Upper lobe of right lung (tissue), 1 donor: ENCODE measurements around the gene PIGP. TPM values are rescaled to one million over a fixed set of nuclear protein-coding genes. Genes with fewer than 3 reads are reported as not detected.

ENCODE experiments used
- ATAC-seq: fragments of 200-7000 bp; cut with Tn5 transposase; one replicate; pipeline ENCODE4 v1.9.1; 2020; ENCODE audit warnings: mild to moderate bottlenecking, moderate library complexity
- DNase-seq: peaks from one replicate; pipeline ENCODE4 v3.0.0-alpha.2; 2020
- H3K27ac ChIP-seq: fragments of 200-600 bp; one replicate; pipeline ENCODE4 v1.8.0; 2022
- H3K27me3 ChIP-seq: fragments of 200-600 bp; one replicate; pipeline ENCODE4 v1.8.0; 2022; ENCODE audit warnings: mild to moderate bottlenecking
- H3K36me3 ChIP-seq: fragments of 200-600 bp; one replicate; pipeline ENCODE4 v1.8.0; 2022
- H3K4me1 ChIP-seq: fragments of 200-600 bp; one replicate; pipeline ENCODE4 v1.8.0; 2022
- H3K4me3 ChIP-seq: fragments of 200-600 bp; one replicate; pipeline ENCODE4 v1.8.0; 2022; ENCODE audit warnings: mild to moderate bottlenecking
- H3K9me3 ChIP-seq: fragments of 200-600 bp; one replicate; pipeline ENCODE4 v1.8.0; 2022
- intact Hi-C: fragments of 100-400 bp; cut with DNase I; formaldehyde crosslinking; loops from one replicate; pipeline ENCODE4 v1.11.0; 2022
- total RNA-seq: library from RNA; stranded (reverse); fragmentation: NEBNext Ultra II Directional; extraction: Animal tissue kit (Norgen Biotek cat#: 25700); gene quantifications from one replicate; pipeline ENCODE4 v1.2.1, GENCODE V29; 2021
- TF ChIP-seq, protein P1 (sequence below): fragments of 200-600 bp; IDR thresholded peaks from one replicate; pipeline ENCODE4 v1.8.0; 2022; ENCODE audit warnings: antibody characterized with exemption
- donor health status: DM: no; HTN: yes; CAD: no; lungs with severe emphysema.

The PIGP gene
- total RNA-seq, 1 donor from 2014 or later: 28.3 TPM

DNA sequence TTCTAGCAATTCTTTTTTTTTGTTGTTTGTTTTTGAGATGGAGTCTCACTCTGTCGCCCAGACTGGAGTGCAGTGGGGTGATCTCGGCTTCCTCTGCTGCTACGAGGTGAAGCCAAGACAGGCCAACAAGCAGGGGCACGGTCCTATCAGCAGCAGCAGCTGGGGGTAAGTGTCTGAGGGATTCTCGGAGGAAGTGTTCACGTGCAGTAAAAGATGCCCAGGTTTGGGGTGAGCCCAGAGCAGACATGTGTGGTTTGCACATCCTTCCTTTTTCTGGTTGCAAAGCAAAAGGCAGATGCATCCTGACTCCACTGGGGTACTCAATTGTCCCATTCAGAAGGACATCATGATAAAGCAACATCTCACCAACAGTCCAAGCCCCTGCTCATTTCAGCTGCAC is 27.7 kb downstream of the PIGP start:
- TF ChIP-seq, protein P1, sequence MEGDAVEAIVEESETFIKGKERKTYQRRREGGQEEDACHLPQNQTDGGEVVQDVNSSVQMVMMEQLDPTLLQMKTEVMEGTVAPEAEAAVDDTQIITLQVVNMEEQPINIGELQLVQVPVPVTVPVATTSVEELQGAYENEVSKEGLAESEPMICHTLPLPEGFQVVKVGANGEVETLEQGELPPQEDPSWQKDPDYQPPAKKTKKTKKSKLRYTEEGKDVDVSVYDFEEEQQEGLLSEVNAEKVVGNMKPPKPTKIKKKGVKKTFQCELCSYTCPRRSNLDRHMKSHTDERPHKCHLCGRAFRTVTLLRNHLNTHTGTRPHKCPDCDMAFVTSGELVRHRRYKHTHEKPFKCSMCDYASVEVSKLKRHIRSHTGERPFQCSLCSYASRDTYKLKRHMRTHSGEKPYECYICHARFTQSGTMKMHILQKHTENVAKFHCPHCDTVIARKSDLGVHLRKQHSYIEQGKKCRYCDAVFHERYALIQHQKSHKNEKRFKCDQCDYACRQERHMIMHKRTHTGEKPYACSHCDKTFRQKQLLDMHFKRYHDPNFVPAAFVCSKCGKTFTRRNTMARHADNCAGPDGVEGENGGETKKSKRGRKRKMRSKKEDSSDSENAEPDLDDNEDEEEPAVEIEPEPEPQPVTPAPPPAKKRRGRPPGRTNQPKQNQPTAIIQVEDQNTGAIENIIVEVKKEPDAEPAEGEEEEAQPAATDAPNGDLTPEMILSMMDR: no peak

DNA sequence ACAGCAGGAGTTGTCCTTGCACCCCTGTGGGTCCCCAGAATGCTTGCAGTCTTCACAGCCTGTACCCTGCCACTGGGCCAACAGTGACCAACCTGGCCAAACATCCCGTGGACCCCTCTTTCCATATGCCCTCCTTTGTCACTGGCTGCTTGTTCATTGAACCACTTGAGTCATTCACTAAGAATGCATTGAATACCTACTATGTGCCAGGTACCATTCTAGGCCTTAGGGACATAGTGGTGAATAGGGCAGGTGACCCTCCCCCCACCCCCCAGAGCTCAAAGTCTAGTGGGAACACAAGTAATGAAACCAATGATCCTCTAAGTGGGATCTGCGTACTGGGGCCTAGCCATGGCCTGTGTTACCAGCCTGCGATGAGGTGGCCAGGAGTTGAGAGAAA is 28.2 kb downstream of the PIGP start:
- H3K4me3 ChIP-seq: no peak overlapping the region
- no peaks in the 10 kb centered on the region for H3K36me3 ChIP-seq
- peaks cover 4% of the 10 kb centered on the region for H3K4me1 ChIP-seq
- no peak for ATAC-seq
- intact Hi-C loops: no loop called here
- no peak for DNase-seq
- H3K27me3 ChIP-seq: no peaks in the 10 kb centered on the region
- H3K9me3 ChIP-seq: no peaks in the 10 kb centered on the region
- TF ChIP-seq, protein P1: no peak
- H3K27ac ChIP-seq: no peak overlapping the region

More for the DNA sequence above, 27.7 kb downstream of the PIGP start:
- no peaks in the 10 kb centered on the region for H3K9me3 ChIP-seq
- DNase-seq (no peak), ATAC-seq (no peak)
- H3K4me1 ChIP-seq: peaks cover 4% of the 10 kb centered on the region
- H3K27me3 ChIP-seq: no peaks in the 10 kb centered on the region
- intact Hi-C loops: no loop called here
- no peak overlapping the region for H3K27ac ChIP-seq
- H3K4me3 ChIP-seq: no peak overlapping the region
- no peaks in the 10 kb centered on the region for H3K36me3 ChIP-seq

DNA sequence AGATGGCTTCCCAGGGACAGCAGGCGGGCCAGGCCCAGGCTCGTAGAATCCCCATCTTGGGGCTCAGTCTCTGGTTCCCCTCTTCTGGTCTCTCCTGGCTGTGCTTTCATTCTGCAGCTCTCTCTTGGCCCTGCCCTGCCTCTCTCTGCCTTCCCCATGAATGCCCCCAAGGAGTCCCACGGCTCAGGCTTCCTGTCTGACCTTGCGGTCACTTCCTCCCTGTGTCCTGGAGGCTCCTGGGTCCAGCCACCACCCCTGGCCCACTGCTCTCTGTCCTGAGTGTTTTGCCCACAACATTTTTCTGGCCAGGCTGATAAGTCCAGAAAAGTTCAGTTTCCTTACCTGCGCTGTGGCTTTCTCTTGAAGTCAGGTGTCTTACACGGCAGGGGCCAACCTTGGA is 29.1 kb downstream of the PIGP start:
- H3K9me3 ChIP-seq: no peaks in the 10 kb centered on the region
- no peak overlapping the region for H3K27ac ChIP-seq
- H3K4me3 ChIP-seq: no peak overlapping the region
- H3K27me3 ChIP-seq: no peaks in the 10 kb centered on the region
- TF ChIP-seq, protein P1: no peak
- H3K36me3 ChIP-seq: no peaks in the 10 kb centered on the region
- intact Hi-C loops: no loop called here
- H3K4me1 ChIP-seq: peaks cover 4% of the 10 kb centered on the region
- ATAC-seq (no peak), DNase-seq (no peak)

DNA sequence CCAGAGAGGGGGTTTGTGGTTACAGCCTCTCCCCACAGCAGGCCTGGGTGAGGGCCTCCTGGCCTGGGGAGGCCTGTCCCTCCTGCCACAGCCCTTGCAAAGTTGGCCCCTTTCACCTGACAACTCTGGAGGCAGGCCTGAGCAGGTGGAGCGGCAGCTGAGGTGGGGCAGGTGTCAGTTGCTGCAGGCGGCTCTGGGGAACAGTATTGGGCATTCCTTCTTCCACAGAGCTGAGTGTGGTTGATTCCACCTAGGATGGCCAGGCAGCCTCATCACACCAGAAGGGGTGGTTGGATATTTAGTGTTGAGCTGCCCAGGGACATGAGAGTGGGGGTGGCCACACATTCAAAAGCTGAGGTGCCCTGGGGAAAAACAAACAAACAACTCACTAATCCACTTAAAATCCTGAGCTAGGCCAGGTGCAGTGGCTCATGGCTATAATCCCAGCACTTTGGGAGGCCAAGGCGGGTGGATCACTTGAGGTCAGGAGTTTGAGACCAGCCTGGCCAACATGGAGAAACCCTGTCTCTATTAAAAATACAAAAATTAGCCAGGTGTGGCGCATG is 31.1 kb downstream of the PIGP start:
- no peak for DNase-seq
- Histone ChIP-seq H3K4me1 (peaks cover 4% of the 10 kb centered on the region), H3K4me3 (no peak overlapping the region), H3K27me3 (no peaks in the 10 kb centered on the region), H3K36me3 (no peaks in the 10 kb centered on the region), H3K27ac (no peak overlapping the region), H3K9me3 (no peaks in the 10 kb centered on the region)
- no peak for ATAC-seq
- TF ChIP-seq, protein P1: no peak
- intact Hi-C loops: no loop called here

DNA sequence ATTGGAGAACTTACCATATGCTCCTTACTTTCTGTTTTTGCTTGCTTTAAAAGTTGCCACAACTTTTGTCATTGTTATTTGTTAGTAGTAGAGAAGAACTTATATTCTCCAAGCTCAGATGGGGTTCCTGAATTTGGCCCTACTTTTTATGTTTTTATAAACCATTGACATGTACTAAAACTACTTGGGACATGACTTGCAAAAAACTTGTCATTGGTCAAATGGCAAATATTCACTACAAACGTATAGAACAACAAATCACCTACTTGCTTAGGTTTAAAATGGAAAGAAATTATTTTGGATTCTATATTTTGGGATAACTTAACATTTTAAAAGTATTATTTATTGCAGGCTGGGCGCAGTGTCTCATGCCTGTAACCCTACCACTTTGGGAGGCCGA is 32.7 kb downstream of the PIGP start:
- intact Hi-C loops: no loop called here
- Histone ChIP-seq H3K27me3 (no peaks in the 10 kb centered on the region), H3K36me3 (no peaks in the 10 kb centered on the region), H3K9me3 (no peaks in the 10 kb centered on the region), H3K4me3 (no peak overlapping the region), H3K4me1 (peaks cover under 1% of the 10 kb centered on the region), H3K27ac (no peak overlapping the region)
- DNase-seq (no peak), ATAC-seq (no peak)
- TF ChIP-seq, protein P1: no peak
